GM13976 (cell line): ENCODE measurements around the gene ALDH7A1.

ENCODE experiments used
- DNase-seq: peaks from one replicate; pipeline ENCODE4 v3.0.0; 2012; ENCODE audit warnings: low spot score
- in situ Hi-C: fragments of 300-500 bp; cut with MboI; formaldehyde crosslinking; loops from one replicate; pipeline ENCODE4 v1.12.0; 2022; ENCODE audit warnings: low sequenced_read_pairs, mixed read lengths, inconsistent platforms; ENCODE audit not compliant: unreplicated experiment
- TF ChIP-seq, protein P1 (sequence below): IDR thresholded peaks from 2 replicates; pipeline ENCODE4 v1.5.1; 2012; ENCODE audit warnings: borderline replicate concordance, mild to moderate bottlenecking; ENCODE audit not compliant: insufficient read depth; ENCODE audit errors: extremely low read depth, missing control alignments, control extremely low read depth

The ALDH7A1 gene

GRCh38 chr5:126514131-126514557 lies 80.9 kb downstream of the ALDH7A1 start:
- in situ Hi-C loops, result no loop called here
- TF ChIP-seq, protein P1, sequence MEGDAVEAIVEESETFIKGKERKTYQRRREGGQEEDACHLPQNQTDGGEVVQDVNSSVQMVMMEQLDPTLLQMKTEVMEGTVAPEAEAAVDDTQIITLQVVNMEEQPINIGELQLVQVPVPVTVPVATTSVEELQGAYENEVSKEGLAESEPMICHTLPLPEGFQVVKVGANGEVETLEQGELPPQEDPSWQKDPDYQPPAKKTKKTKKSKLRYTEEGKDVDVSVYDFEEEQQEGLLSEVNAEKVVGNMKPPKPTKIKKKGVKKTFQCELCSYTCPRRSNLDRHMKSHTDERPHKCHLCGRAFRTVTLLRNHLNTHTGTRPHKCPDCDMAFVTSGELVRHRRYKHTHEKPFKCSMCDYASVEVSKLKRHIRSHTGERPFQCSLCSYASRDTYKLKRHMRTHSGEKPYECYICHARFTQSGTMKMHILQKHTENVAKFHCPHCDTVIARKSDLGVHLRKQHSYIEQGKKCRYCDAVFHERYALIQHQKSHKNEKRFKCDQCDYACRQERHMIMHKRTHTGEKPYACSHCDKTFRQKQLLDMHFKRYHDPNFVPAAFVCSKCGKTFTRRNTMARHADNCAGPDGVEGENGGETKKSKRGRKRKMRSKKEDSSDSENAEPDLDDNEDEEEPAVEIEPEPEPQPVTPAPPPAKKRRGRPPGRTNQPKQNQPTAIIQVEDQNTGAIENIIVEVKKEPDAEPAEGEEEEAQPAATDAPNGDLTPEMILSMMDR, result no peak
- DNase-seq, result no peak

- no peak for DNase-seq
- in situ Hi-C loops, result no loop called here
Measured at GRCh38 chr5:126513703-126514102, 81.3 kb downstream of the ALDH7A1 start.

DNA sequence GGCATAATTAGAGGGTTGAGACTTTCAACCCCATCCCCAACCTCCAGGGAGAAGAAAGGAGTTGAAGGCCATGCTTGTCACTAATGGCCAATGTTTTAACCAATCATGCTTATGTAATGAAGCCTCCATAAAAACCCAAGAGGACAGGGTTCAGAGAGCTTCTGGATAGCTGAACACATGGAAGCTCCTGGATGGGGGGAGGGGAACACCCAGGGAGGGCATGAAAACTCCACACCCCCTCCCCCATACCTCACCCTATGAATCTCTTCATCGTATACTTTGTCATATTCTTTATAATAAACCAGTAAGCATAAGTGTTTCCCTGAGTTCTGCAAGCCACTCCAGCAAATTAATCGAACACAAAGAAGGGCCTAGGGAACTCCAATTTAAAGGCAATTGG lies 81.7 kb downstream of the ALDH7A1 start:
- in situ Hi-C loops, result no loop called here
- TF ChIP-seq, protein P1, result no peak
- no peak for DNase-seq

More at GRCh38 chr5:126513703-126514102, 81.3 kb downstream of the ALDH7A1 start:
- TF ChIP-seq, protein P1, result no peak

DNA sequence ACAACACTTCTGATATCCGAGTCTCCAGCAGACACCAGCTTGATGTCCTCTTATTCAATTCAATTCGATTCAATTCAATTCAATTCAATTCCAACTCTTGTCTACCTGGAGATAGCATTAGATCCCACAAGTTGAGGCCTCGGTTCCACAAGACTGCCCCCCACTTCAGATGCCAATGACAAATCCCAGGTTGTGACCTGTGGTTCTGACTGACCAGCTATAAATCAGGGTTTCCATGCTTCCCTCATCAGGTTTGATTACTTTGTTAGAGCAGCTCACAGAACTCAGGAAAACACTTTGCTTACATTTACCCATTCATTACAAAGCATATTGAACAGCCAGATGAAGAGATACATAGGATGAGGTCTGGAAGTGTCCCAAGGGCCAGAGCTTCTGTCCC lies 82.6 kb downstream of the ALDH7A1 start:
- DNase-seq, result no peak
- TF ChIP-seq, protein P1, result no peak
- in situ Hi-C loops, result no loop called here

GRCh38 chr5:126511961-126512360 lies 83.1 kb downstream of the ALDH7A1 start:
- DNase-seq, result no peak
- in situ Hi-C loops, result no loop called here

GRCh38 chr5:126509339-126509738 lies 85.7 kb downstream of the ALDH7A1 start:
- TF ChIP-seq, protein P1, result no peak
- in situ Hi-C loops, result no loop called here

More at GRCh38 chr5:126511961-126512360, 83.1 kb downstream of the ALDH7A1 start:
- TF ChIP-seq, protein P1, result no peak

GRCh38 chr5:126508962-126509279 lies 86.1 kb downstream of the ALDH7A1 start:
- no peak for DNase-seq
- TF ChIP-seq, protein P1, result no peak
- in situ Hi-C loops, result no loop called here

More at GRCh38 chr5:126509339-126509738, 85.7 kb downstream of the ALDH7A1 start:
- no peak for DNase-seq
